Stimulated activated CD4-positive, alpha-beta T cell treated with anti-CD3 and anti-CD28 coated beads, Interleukin-12 subunit alpha, Interleukin-12 subunit beta, amount 100 ng/mL, for 24 hours (primary cell): ENCODE data around the gene KIF2A.
"Not testable (repeated sequence)": the region's sequence is repeated elsewhere in the genome, so short reads cannot be mapped to it uniquely, and the experiment has no call there.

Experiments
- DNase-seq, 2 experiments: peaks; one replicate each; pipeline ENCODE4 v3.0.0-alpha.2; 2020; ENCODE audit warnings: low read depth in 2 of 2

Gene KIF2A

DNA sequence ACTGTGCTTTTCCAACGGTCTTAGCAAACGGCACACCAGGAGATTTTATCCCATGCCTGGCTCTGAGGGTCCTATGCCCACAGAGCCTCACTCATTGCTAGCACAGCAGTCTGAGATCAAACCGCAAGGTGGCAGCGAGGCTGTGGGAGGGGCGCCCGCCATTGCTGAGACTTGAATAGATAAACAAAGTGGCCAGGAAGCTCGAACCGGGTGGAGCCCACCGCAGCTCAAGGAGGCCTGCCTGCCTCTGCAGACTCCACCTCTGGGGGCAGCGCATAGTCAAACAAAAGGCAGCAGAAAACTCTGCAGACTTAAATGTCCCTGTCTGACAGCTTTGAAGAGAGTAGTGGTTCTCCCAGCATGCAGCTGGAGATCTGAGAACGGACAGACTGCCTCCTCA, 14.2 kb upstream of the KIF2A start:
- not testable (repeated sequence) for DNase-seq

DNA sequence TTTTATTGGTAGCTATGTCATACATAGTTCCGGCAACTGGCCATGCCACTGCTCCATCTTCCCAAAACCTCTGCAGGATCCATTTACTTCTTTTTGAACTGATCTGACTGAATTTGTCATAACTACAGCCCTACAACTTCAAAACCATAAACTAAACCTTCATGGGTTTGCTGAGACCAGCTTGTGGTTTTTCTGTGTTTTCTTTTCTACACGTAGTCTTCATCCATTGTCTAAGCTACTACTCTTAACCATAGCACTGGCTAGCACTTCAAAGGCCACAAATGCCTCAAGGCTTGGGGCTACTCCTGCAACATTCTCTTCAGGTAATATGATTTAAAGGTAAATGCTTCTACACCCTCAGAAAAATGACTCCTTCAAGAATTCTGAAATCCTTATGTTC, 9.0 kb upstream of the KIF2A start:
- no peak for DNase-seq

DNA sequence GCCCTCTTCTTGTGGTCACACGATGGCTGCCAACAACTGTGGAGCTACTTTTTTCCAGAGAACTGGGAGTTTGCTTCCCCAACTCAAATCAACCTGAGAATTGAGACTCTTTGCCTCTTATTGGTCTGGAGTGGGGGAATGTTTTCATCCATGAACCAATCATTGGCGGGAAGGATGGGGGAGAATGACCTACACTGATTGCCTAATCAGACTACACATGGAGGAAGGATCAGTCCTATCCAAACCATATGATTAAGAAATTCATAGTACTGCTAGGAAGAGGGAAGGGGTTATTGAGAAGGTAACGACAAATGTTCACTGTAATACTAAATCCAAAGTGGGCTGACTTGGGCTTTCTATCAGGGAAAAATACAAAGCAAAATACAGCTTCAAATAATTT, 7.9 kb upstream of the KIF2A start:
- no peak for DNase-seq

DNA sequence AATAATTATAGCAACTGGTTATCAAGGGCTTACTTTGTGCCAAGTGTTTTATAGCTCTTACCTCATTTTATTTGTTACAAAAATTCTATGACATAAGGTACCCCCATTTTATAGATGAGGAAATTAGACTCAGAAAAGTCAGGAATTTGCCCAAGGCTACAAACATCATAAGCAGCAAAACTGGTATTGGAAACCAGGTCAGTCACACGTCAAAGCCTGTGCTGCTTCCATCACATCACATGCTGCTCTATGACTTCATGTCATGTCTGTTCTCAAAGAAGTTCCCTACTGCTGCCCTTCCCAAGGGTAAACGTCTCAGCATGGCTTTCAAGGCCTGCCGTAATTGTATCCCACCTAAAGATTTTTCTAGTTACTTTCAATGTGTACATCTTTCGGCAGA, 6.9 kb upstream of the KIF2A start:
- DNase-seq = no peak

DNA sequence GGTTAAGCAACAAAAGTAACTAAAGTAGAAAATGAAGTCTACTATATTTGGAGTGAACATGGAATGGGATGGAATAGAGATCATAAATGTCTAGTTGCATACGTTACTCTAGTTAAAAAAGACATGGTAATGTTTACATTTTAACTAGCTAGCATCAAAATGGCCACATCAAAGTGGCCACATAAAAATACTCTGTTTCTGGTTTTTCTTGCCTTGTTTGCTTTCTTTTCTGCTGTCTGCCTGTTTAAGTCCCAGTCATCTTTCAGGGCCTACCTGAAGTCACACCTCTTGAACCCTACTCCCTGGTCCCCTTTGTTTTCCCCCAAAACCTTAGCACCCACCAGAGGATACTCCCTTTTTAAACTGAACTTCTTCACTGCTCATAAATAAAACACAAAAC, 6.4 kb upstream of the KIF2A start:
- DNase-seq = no peak

DNA sequence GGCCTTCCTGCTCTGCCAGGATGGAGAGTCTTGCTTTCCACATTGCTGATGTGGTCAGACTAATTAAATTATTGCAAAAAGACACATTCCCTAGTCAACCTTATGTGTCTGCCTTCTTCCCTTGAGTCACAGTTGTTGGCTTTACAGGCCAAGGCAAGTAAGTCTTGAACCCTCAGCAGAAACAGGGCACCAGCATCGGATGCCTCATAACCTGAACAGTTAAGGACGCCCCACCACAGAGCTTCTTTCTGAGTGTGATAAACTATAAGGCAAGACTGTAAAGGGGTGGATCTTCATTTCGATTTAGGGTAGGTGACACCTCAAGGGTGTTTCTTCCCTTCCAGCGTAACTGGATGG, 670 bp upstream of the KIF2A start:
- no peak for DNase-seq

DNA sequence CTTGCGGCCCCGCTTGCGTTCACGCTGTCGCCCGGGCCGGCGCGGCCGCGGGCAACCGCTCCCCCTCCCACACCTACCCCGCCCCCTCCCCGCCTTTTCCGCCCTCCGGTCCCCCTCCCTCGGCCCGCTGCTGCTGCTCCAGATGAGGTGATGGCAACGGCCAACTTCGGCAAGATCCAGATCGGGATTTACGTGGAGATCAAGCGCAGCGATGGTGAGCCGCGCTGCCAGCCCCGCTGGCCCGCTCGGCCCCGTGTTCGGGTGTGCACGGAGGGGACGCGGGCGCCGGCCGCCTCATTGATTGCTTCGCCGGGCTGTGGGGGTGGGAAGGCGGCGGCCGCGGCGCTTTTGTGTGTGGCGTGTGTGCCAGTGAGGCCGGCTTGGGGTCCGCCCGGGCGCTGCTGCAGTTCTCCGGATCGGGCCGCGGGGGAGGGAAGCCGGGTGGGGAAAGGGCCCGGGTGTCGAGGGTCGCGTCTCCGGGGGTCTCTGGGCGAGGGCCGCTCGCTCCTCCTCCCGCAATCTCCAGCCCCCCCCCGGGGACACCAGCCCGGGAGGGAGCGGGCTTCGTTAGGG, 403 bp downstream of the KIF2A start:
- peak in 1 of 2 experiments; percentile 35 for DNase-seq

DNA sequence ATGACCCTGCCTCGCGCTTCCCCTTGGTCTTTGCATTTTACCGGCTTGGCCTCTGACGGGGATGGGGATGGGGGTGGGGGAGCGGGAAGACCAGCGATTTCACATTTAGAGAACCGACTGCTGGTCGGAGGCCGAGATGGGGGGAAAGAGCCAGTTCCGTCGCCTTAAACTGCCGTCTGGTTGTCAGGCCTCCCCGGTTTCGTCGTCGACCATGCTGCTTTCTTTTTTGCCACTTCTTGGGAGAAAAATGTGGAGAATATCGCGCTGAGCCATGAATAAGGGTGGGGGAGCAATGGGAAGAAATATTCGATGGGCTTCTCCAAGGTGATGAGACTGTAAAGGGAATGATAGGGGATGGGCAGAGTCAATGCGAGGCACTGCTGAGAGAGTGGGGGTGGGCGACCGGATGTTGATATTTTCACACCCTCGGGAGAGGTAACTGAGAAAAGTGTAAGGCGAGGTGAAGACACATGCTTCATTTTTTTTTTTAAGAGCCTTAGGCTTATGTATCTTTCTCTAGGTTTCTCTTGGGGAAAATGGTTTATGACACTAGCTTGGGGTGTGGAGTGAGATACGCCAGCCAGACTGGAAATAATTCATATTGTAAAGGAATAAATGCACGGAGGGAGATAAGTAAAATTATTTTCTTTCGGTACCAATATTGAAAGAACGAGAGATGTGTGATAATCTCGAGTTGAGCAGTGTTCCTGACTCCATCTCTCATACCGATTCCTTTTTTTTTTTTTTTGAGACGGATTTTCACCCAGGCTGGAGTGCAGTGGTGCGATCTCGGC, 1.1 kb downstream of the KIF2A start:
- DNase-seq = peak; percentile 27 to 55

DNA sequence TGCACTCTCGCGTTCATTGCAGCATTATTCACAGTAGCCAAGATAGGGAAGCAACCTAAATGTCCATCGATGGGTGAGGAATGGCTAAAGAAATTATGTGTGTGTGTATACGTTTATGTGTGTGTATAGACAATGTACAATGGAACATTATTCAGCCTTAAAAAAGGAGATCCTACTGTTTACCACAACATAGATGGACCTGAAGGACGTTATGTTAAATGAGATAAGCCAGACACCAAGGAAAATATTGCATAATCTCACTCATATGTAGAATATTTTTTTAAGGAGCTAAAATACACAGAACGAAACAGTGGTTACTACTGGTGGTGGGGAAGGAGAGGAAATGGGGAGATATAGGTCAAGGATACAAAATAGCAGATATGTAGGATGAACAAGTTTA, 2.4 kb downstream of the KIF2A start:
- no peak for DNase-seq

DNA sequence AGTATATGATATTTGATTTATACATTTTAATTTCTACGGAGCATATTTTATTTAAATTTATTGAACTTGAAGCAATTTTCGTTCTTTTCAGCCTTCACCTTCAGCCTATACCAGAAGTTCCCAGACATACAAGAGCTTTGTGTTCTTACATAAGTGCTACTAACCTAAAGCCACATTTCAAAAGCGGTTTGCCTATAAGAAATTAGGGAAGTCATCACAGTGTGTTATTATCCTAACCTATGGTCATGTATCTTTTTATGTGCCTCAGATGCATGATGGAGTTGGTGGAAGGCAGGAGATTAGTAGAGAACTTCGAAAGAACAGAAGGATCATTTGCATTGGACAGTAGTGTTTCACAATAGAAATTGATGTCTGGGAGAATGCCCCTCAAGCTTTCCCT, 3.1 kb downstream of the KIF2A start:
- DNase-seq = no peak

DNA sequence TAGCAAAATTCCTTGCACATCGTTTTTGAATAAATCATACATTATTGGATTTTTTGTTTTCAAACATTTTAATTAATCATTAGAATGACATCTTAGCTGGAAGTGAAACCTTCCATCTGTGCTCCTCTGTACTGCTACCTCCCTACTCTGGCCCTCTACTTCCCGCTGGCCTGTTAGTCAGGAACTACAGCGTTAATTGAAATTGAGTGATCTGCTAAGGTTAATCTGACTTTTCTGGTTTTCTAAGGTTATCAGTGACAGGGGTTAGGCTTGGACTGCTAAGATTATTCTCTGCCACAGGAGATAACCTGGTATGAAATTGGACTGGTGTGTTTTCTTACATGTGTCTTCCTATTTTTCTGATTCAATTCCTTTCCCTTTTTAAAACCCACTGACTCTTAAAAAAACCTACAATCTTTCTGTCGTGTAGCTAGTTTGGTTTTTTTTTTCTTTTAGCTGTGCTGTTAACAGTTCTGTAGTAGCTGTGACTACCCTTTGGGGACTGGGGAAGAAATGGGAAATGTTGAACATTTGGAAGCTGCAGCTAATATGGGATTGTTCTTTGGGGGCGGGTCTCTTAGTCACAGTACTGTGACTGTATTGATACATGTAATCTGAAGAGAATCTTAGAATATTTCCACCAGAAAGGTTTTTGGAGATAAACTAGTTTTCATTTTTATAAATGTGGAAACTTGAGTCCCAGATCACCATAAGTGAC, 4.6 kb downstream of the KIF2A start:
- no peak for DNase-seq

DNA sequence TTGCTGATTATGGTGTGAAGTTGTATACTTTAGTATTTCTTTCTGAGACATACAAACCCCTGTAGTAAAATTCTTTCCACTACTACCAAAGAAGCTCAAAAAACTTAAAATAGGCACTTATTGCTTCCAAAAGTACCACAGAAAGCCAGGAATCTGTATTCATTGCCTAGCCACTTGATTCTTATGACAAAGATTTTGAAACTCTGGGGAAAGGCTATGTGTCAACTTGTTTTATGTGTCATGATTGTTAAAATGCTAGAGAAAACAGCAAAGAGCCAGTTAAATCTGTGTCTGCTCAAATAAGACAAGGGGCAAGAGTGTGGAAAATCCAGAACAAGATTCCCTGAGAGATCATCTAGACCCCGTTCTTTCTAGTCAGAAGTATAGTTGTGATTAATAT, 6.0 kb downstream of the KIF2A start:
- no peak for DNase-seq

DNA sequence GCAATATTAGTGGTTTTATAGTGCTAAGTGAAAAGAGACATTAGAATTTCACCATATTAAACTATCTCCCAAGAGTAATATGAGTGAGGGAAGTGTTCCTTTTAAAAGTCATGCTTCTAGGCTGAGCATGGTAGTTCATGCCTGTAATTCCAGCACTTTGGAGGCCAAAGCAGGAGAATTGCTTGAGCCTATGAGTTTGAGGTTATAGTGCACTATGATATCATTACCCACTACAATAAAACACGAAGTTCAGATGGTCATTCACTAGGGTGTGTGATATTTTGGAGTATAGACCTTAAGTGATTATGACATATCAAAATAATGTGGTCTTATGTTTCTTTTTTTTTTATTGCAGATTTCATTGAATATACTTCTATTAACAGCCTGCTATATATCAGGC, 6.7 kb downstream of the KIF2A start:
- DNase-seq = no peak

DNA sequence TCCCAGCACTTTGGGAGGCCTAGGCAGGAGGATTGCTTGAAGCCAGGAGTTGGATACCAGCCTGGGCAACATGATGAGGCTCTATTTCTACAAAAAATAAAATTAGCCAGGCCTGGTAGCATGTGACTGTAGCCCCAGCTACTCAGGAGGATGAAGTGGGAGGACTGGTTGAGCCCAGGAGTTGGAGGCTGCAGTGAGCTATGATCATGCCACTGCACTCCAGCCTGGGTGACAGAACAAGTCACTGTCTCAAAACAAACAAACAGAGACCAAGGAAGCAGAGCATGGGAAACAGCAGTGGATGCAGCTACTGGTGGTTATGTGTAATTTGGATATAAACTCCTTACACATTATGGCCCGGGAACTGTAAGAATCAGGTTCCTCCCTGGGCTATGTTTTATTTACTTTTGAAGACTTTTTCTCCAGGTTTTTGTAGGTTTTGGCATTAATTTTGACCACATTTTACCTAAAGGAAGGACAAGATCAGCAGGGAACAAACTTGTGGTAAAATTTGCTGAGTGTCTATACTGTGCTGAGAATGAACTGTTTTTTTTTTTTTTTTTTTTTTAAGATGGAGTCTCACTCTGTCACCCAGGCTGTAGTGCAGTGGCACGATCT, 8.3 kb downstream of the KIF2A start:
- no peak for DNase-seq

DNA sequence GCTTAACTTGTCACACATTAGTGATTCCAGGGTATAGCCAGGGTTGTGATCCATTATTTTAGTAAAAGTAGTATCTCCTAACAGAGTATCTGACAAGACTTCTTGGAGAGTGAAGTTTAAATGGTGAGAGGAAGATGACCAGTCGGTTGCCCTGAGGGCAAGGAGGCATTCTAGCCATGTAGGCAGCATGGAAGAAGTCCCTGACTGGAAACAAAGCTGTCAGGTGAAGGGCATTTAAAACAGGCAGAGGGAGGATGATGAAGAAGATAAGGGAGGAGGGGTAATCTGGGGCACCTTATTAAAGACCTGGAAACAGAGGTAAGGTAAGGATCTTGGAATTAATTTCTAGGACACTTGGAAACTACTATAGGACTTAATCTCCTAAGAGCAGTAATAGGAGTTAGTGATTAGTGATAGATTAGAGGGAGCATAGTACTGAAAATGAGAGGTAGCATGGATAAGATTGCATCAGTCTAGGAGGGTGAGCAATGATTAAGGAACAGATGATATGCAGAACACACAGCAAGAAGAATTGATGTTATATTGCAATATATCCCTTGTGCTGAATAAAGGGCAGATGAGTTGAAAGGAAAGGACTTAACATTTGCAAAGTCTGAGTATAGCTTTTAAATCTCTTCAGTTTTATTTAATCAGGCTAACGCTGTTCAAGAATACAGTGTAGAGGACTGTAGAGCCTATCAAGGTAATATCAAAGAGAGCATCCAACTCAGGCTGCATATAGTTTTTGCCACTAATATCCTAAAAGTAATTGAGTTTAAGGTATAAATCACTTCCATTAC, 9.6 kb downstream of the KIF2A start:
- no peak for DNase-seq

DNA sequence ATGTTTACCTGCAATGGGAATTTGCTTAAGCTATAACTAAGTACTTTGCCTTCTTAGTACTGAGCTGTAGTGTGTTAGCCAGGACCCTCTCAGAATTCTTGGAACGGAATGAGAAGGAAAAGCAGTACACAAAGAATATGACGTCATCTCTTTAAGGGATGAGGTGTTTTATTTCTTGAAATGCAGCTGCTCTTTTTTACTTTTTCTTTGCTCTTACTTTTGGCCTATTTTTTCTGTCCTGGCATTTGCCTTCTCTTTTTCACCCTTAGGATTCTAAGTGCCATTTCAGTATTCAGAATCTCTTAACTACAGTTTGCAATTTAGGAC, 10.1 kb downstream of the KIF2A start:
- no peak for DNase-seq

DNA sequence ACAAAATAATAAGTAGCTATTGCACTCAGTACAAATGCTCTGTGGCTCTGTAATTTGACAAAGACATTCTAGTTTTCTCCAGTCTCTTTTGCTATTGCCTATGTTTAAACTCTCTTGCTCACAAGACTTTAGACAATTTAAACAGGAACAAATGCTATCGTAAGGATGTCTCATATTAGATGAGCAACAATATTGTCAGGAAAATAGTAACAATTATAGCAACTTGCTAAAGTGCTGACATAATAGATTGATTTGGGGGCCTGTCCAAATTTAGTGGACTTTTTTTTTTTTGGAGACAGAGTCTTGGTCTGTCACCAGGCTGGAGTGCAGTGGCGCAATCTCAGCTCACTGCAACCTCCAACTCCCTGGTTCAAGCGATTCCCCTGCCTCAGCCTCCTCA, 11.8 kb downstream of the KIF2A start:
- DNase-seq = no peak

DNA sequence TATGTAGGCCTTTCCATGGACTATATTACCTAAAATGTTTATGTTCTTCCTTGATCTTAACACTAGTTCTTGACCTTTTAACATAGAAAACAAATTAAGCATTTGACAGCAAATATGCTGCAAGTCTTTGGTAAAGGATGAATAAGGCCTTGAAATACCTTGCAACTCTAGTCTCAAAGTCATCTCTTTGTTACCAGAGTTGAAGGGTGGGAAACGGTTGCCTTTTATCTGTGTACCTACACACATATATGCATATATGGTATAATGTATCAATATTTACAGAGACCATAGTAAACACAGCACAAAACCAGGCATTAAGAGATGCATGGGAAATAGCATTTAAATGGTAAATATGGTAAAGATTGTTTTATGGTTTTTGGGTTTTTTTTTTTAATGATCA, 16.5 kb downstream of the KIF2A start:
- DNase-seq = no peak

DNA sequence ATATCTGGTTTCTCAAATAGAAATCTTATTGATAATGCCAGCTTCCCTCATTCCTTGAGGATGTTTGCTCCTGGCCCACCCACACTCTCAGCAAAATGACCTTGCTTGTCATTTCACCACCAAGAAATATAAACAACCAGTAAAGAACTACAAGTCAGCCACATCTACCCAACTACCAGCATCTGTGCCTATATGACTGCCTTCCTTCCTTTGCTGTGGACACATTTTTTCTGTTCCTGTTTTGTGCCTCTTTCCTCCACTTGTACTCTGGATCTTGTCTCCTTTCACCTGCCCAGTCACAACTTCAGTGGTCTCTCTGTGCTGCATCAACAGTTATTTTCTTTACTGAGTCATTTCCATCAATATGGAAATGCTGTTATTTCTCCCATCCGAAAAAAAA, 20.3 kb downstream of the KIF2A start:
- no peak for DNase-seq

DNA sequence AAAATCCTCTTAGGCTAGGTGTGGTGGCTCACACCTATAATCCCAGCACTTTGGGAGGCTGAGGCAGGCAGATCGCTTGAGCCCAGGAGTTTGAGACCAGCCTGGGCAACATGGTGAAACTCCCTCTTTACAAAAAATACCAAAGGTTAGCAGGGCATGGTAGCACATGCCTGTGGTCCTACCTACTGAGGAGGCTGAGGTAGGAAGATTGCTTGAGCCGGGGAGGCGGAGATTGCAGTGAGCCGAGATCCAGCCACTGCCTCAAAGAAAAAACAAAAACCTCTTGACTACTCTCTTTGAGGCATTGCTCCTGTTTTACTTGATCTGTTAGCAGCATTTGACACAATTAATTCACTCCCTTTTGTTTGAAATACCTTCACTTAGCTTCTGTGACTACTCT, 20.7 kb downstream of the KIF2A start:
- no peak for DNase-seq

DNA sequence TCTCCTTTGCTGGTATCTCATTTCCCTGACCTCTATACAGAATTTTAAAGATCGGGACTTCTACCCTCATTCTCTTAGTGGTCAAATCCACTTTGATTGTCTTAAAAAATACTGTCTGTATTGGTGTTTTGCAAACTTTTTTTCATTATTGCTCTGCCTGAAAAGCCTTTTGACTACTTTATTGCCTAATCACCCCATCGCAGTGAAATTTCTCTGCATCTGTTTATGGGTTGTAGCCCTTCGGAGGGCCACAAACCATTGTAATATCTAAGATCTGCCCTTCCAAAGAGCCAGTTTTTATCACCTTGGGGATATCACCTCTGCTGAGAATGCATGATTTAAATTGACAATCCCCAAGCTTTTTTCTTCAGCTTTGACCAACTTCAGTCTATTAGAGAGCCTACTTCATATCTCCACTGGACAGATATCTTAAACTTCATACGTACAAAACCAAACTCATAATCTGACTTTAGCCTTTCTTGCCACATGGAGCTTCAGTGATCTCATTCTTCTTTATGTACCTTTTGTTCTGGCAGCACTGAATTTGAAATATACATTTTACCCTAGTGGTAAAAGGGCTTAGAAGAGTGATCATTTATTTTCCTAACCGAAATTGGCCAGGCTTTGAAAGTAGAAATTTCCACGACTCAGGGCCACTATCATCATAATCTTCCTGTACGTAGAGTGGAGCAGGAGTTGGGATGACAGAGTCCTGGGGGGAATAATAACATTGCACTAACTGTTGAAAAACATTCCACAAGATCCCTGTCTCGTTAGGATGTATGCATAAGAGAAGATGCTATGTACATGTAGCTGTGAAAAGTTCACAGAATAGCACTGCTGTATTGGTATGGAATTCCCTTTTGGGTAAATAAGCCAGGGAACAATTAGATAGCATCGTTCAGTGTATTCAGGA, 21.4 kb downstream of the KIF2A start:
- DNase-seq = no peak
